Hepatocyte (in vitro differentiated cells): Measurements from ENCODE around the gene FAM20A. TPM values are rescaled to one million over a fixed set of nuclear protein-coding genes. Genes with fewer than 3 reads are reported as not detected.

Experiments
- DNase-seq: peaks from one replicate; pipeline ENCODE4 v3.0.0-alpha.2; 2016; ENCODE audit warnings: low spot score
- H2AFZ ChIP-seq: fragments of 200-600 bp; sonication (generic); 2 replicates; pipeline ENCODE4 v1.6.0; 2016; ENCODE audit warnings: antibody characterized with exemption, mild to moderate bottlenecking
- H3K27ac ChIP-seq: fragments of 200-600 bp; sonication (generic); 2 replicates; pipeline ENCODE4 v1.5.1; 2016; ENCODE audit warnings: mild to moderate bottlenecking
- H3K27me3 ChIP-seq: fragments of 200-600 bp; sonication (generic); 2 replicates; pipeline ENCODE4 v1.6.1; 2016
- H3K36me3 ChIP-seq: fragments of 200-600 bp; sonication (generic); replicated peaks from 2 replicates; pipeline ENCODE4 v1.5.1; 2016; ENCODE audit warnings: low read depth; ENCODE audit not compliant: insufficient read depth
- H3K4me1 ChIP-seq: fragments of 200-600 bp; sonication (generic); 2 replicates; pipeline ENCODE4 v1.5.1; 2016; ENCODE audit warnings: mild to moderate bottlenecking, moderate library complexity; ENCODE audit not compliant: insufficient read depth
- H3K4me2 ChIP-seq: fragments of 200-600 bp; sonication (generic); 2 replicates; pipeline ENCODE4 v1.6.0; 2016
- H3K4me3 ChIP-seq: fragments of 200-600 bp; sonication (generic); 2 replicates; pipeline ENCODE4 v1.5.1; 2016; ENCODE audit warnings: mild to moderate bottlenecking
- H3K79me2 ChIP-seq: fragments of 200-600 bp; sonication (generic); 2 replicates; pipeline ENCODE4 v1.6.0; 2017; ENCODE audit warnings: mild to moderate bottlenecking
- H3K9me2 ChIP-seq: fragments of 200-600 bp; sonication (generic); replicated peaks from 2 replicates; pipeline ENCODE4 v1.6.0; 2017; ENCODE audit warnings: mild to moderate bottlenecking; ENCODE audit not compliant: insufficient read depth
- H3K9me3 ChIP-seq: fragments of 200-600 bp; sonication (generic); 2 replicates; pipeline ENCODE4 v1.5.1; 2016; ENCODE audit warnings: low read depth, mild to moderate bottlenecking
- H4K20me1 ChIP-seq: fragments of 200-600 bp; sonication (generic); 2 replicates; pipeline ENCODE4 v1.6.0; 2016; ENCODE audit warnings: mild to moderate bottlenecking; ENCODE audit not compliant: insufficient read depth, poor library complexity, severe bottlenecking
- EZH2 ChIP-seq: fragments of 200-600 bp; sonication (generic); IDR thresholded peaks from 2 replicates; pipeline ENCODE4 v1.6.1; 2016; ENCODE audit warnings: antibody characterized with exemption, mild to moderate bottlenecking, borderline replicate concordance
- EZH2phosphoT487 ChIP-seq: fragments of 200-600 bp; sonication (generic); IDR thresholded peaks from one replicate; pipeline ENCODE4 v1.6.1; 2018; ENCODE audit warnings: antibody characterized with exemption, mild to moderate bottlenecking, low read depth, moderate library complexity; ENCODE audit not compliant: unreplicated experiment, severe bottlenecking
- WGBS: methylation state at CpG from one replicate; pipeline ENCODE4 v1.1.6; 2016; ENCODE audit warnings: low lambda C conversion rate; ENCODE audit errors: missing lambda C conversion rate; 5-methylcytosine and 5-hydroxymethylcytosine counted together
- polyA plus RNA-seq: library from polyadenylated mRNA; unstranded; fragments of >200 nt; fragmentation: Nextera tagmentation; extraction: Ambion mirVana; gene quantifications from 2 replicates; pipeline ENCODE4 v1.2.1, GENCODE V29; 2016
- total RNA-seq: library from RNA; depleted of rRNA; stranded (reverse); fragments of >200 nt; gene quantifications from 2 replicates; pipeline ENCODE4 v1.2.3, GENCODE V29; 2014
- TF ChIP-seq, protein P1 (sequence below): fragments of 200-600 bp; sonication (generic); IDR thresholded peaks from 2 replicates; pipeline ENCODE4 v1.5.1; 2016; ENCODE audit warnings: antibody characterized with exemption, mild to moderate bottlenecking; ENCODE audit not compliant: poor library complexity

The FAM20A gene
- total and polyA plus RNA-seq, 2 experiments from 2014 or later: 19.9 to 39.7 TPM

GRCh38 chr17:68565661-68566441, 35.3 kb downstream of the FAM20A start:
- WGBS: 92% methylated on average over 3 of the region's 3 CpGs
- Histone ChIP-seq H3K9me3 (no peaks in the 10 kb centered on the region), H3K4me1 (no peaks in the 10 kb centered on the region), H3K27ac (no peak overlapping the region), H3K36me3 (no peaks in the 10 kb centered on the region), H3K27me3 (no peaks in the 10 kb centered on the region), H3K79me2 (no peaks in the 10 kb centered on the region), H3K4me3 (no peak overlapping the region), H3K9me2 (no peaks in the 10 kb centered on the region), H4K20me1 (no peaks in the 10 kb centered on the region), H2AFZ (no peak overlapping the region), H3K4me2 (no peak overlapping the region)
- DNase-seq: no peak
- TF ChIP-seq EZH2: no peak
- no peak for TF ChIP-seq EZH2phosphoT487
- TF ChIP-seq, protein P1, sequence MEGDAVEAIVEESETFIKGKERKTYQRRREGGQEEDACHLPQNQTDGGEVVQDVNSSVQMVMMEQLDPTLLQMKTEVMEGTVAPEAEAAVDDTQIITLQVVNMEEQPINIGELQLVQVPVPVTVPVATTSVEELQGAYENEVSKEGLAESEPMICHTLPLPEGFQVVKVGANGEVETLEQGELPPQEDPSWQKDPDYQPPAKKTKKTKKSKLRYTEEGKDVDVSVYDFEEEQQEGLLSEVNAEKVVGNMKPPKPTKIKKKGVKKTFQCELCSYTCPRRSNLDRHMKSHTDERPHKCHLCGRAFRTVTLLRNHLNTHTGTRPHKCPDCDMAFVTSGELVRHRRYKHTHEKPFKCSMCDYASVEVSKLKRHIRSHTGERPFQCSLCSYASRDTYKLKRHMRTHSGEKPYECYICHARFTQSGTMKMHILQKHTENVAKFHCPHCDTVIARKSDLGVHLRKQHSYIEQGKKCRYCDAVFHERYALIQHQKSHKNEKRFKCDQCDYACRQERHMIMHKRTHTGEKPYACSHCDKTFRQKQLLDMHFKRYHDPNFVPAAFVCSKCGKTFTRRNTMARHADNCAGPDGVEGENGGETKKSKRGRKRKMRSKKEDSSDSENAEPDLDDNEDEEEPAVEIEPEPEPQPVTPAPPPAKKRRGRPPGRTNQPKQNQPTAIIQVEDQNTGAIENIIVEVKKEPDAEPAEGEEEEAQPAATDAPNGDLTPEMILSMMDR: no peak

- Histone ChIP-seq H3K4me1 (no peaks in the 10 kb centered on the region), H3K27me3 (no peaks in the 10 kb centered on the region), H3K9me3 (no peaks in the 10 kb centered on the region), H3K4me3 (no peak overlapping the region), H3K27ac (no peak overlapping the region), H2AFZ (no peak overlapping the region), H4K20me1 (no peaks in the 10 kb centered on the region), H3K36me3 (no peaks in the 10 kb centered on the region), H3K9me2 (no peaks in the 10 kb centered on the region), H3K79me2 (no peaks in the 10 kb centered on the region), H3K4me2 (no peak overlapping the region)
- WGBS: 88% methylated on average over 8 of the region's 8 CpGs
- TF ChIP-seq EZH2: no peak
- DNase-seq: no peak
These were observed 36.6 kb downstream of the FAM20A start for GRCh38 chr17:68564415-68565111.

DNA sequence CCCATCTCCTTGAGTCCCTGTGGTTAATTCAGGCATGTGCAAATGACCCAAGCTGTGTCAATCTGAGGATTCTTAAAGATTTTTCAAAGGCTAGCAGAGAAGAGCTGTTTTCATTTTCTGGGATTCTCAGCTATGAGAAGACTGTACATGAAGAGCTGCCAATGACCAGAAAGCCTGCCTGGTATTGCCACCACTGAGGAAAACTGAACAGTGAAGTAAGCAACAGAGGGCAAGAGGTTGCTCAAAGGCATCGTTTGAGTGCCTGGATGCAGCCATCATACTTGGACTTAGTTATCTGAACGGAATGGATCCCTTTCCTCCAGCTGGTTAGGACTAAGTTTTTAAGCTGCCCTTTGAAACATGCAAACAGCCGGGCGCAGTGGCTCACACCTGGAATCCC, 38.4 kb downstream of the FAM20A start:
- no peak overlapping the region for H3K4me2 ChIP-seq
- TF ChIP-seq, protein P1: no peak
- TF ChIP-seq EZH2 (no peak), EZH2phosphoT487 (no peak)
- no peaks in the 10 kb centered on the region for H3K4me1 ChIP-seq
- DNase-seq: no peak
- H3K4me3 ChIP-seq: no peak overlapping the region
- no peaks in the 10 kb centered on the region for H3K79me2 ChIP-seq
- no peaks in the 10 kb centered on the region for H3K9me2 ChIP-seq
- H3K27ac ChIP-seq: no peak overlapping the region
- no peaks in the 10 kb centered on the region for H3K27me3 ChIP-seq
- no peaks in the 10 kb centered on the region for H3K36me3 ChIP-seq
- H3K9me3 ChIP-seq: no peaks in the 10 kb centered on the region
- H4K20me1 ChIP-seq: no peaks in the 10 kb centered on the region
- 94% methylated on average over 4 of the region's 4 CpGs for WGBS
- no peak overlapping the region for H2AFZ ChIP-seq

- no peaks in the 10 kb centered on the region for H3K36me3 ChIP-seq
- DNase-seq: no peak
- H3K4me3 ChIP-seq: no peak overlapping the region
- 86% methylated on average over 3 of the region's 3 CpGs for WGBS
- no peak overlapping the region for H3K4me2 ChIP-seq
- TF ChIP-seq EZH2phosphoT487 (no peak), EZH2 (no peak)
- TF ChIP-seq, protein P1: no peak
- H4K20me1 ChIP-seq: no peaks in the 10 kb centered on the region
- H2AFZ ChIP-seq: no peak overlapping the region
- no peaks in the 10 kb centered on the region for H3K9me2 ChIP-seq
- no peaks in the 10 kb centered on the region for H3K27me3 ChIP-seq
- H3K4me1 ChIP-seq: no peaks in the 10 kb centered on the region
- no peaks in the 10 kb centered on the region for H3K9me3 ChIP-seq
- H3K27ac ChIP-seq: no peak overlapping the region
- no peaks in the 10 kb centered on the region for H3K79me2 ChIP-seq
These were observed 40.0 kb downstream of the FAM20A start for GRCh38 chr17:68560966-68561720.
